ENCODE results near the gene HNF1B.
"Not testable (repeated sequence)": the region's sequence is repeated elsewhere in the genome, so short reads cannot be mapped to it uniquely, and the experiment has no call there.

HNF1B gene

GRCh38 chr17:37744961-37745800 is at the start of gene HNF1B:
TSS of gene HNF1B (minus strand) at chr17:37745059. CDS start at chr17:37744884, 175 bp downstream.
- peak in 1 of 2 experiments; percentile 29 for DNase-seq

DNA sequence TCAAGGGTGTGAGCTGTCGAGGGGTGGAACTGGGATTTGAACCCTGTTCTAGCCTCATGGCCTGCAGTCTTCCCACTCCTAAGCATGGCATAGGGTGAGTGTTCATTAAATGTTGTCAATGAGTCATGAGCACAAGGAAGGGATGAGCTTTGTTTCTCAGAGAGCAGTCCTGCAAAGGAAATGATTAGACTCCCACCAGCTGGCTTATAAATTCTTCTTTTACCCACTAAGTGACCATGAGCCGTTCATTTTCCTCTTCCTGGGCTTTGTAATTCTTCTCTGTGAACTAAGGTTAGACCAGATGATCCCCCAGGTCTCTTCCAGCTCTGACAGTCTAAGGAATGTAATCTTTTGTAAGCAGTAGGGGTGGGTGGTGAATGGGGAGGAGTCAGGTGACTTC is 47.9 kb upstream of the HNF1B start:
- no peak for DNase-seq

DNA sequence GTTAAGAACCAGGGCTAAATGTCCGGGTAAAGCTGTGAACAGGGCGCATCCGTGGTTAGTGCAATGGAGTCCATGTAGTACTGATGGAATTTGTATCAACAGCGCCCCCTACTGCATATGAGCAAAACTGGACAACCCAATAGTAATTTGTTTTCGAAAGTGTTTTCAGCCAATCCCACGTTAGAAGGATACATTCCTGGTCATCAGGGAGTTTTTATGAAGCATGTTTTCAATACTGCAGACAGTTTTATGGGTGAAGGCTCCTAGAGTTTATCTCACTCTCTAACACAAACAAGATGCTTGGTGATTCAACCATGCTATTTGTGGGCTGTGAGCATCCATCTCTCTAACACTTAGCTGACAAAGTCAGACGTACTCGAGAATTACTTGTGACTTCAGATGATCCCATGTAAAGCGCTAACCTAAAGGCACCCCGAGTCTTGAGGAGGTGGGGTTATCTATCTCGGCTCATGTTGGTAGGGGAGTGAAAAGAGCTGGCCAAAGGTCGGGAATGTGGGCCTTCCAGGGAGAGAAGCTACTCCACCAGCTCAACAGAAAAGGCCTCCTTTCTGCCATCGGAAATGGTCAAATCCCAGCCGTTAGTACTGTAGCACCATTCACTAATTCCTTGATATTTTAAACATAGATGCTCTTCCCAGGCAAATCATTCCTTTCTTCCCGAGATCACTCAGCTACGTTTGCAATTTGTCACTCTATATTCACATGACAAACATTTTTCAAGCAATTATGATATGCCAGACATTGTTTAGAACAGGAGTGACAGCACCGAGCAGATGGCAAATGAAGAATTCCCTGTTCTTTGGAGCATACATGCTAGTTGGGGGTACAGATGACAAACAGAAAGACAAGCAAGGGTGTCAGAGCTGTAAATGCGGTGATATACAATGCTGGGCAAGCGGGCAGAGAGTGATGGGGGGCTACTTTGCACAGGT is 46.9 kb upstream of the HNF1B start:
- peak; percentile 52 to 60 for DNase-seq

DNA sequence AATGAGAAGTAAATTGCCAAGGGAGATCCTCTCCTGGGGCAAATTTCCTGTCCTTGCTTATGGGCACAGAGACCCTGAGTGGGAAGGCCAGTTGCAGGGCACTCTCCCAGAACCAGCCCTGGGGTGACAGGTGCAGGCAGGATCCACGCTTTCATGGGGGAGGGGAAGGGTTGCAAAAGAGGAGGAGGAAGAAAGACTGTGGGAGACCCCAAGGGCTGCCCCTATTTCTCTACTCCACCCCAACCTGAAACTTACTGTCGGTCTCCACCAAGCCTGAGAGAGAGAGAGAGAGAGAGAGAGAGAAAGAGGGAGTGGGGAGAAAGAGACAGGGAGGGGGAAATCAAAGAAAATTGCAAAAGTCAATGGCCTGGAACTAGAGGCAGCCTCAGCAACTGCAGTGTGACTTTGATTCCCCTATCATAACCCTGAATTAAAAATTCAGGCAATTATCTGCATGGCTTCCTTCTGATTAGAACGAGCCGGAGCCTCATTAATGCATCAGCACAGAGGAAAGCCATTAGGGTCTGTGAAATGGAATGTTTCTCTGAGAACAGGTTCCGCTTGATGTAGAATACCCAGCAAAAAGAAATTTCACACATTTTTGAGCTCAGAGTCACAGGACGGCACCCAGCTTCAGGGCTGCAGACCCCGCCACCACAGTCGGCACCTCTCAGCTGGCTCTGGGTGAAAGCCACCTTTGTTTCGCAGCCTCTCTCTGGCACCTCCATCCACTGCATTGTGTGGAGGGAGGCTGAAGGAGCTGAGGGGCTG is 45.1 kb upstream of the HNF1B start:
- DNase-seq, result no peak

GRCh38 chr17:37789021-37789565 is 44.2 kb upstream of the HNF1B start:
- DNase-seq, result no peak

DNA sequence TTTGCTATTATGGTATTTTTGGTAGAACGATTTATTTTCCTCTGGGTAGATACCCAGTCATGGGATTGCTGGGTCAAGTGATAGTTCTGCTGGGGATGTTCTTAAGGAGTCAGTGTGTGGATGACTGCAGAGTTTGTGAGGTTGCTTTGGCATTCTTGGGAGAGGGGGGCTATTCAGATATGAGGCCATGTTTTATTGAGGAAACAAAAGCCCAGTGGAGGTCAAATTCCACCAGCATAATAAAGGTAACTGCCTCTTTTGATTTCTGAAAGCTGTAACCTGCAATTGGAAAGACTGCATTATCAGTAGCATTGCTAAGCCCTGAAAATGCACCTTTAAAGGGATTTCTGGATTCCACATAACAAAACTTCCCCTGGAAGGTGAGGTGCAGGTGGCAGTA is 43.7 kb upstream of the HNF1B start:
- no peak for DNase-seq

DNA sequence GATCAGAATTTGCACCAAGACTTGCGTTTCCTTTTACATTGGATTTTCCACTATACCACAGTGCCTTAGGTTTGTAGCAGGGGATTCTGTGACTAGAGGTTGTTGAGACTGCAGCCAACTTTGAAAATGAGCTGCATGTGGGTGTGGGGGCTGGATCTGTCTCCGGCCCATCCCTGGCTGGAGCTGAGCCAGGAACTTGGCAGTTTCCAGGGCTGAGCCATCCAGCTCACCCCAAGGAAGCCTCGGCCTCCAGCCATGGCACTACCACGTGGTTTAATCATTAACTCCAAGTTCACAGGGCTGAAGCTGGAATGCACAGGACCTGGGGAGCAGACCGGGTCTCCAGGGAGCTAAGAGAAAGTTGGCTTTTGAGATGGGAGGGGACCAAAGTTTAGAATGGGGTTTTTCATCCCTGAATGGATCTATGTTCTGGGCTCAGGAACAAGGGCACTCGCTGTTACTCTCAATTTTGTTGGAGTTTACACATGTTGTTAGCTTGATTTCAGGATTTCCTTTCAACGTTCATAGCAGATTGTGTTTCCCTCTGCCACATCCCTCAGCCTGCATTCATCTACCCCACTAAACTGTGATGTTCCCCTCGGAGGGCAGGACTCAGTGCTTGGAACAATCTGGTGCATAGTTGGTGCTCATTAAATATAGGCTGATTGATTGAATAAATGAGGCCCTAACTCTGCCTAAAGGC is 42.3 kb upstream of the HNF1B start:
- no peak for DNase-seq

DNA sequence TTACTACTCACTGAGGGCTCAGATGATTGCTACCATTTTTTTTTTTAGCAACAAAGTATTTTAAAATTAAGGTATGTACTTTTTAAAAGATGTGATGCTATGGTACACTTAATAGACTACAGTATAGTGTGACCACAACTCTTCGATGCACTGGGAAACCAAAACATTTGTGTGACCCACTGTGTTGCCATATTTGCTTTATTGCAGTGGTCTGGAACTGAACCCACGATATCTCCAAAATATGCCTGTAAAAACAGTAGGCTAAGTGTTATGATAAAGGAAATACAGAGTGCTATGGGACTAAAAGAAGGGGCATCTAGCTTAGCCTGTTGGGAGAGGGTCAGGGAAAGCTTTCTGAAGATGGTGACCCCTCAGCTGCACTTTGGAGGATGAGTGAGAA is 41.6 kb upstream of the HNF1B start:
- no peak for DNase-seq

DNA sequence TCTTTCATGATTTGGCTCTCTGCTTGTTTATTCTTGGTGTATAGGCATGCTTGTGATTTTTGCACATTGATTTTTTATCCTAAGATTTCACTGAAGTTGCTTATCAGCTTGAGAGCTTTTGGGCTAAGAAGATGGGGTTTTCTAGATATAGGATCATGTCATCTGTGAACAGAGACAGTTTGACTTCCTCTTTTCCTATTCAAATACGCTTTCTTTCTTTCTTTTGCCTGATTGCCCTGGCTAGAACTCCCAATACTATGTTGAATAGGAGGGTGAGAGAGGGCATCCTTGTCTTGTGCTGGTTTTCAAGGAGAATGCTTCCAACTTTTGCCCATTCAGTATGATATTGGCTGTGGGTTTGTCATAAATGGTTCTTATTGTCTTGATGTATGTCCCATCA is 37.6 kb upstream of the HNF1B start:
- DNase-seq, result not testable (repeated sequence)

DNA sequence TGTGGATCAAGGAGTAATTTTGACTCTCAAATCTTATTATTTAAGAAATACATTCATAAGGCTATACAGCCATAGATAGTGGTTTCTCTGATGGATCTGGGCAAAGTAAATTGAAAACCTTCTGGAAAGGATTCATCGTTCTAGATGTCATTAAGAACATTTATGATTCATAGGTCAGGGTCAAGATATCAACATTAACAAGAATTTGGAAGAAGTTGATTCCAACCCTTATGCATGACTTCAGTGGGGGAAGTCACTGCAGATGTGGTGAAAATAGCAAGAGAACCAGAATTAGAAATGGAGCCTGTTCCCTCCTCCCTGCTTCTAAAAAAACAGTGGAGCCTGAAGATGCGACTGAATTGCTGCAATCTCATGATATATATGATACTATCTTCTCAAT is 36.6 kb upstream of the HNF1B start:
- DNase-seq, result no peak

DNA sequence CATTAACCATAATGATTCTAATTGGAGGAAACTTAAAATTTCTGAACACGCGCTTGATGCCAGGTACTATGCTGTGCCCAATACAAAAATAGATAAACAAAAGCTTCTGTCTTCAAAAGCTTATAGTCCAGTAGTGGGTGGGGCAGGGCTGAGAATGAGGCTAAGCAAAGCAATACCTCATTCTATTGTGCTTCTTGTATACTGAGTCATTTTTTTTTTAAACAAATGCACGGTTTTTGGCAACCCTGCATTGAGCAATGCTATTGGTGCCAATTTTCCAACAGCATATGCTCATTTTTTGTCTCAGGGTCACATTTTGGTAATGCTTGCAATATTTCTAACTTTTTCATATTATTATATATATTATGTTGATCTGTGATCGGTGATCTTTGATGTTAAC is 34.7 kb upstream of the HNF1B start:
- no peak for DNase-seq

DNA sequence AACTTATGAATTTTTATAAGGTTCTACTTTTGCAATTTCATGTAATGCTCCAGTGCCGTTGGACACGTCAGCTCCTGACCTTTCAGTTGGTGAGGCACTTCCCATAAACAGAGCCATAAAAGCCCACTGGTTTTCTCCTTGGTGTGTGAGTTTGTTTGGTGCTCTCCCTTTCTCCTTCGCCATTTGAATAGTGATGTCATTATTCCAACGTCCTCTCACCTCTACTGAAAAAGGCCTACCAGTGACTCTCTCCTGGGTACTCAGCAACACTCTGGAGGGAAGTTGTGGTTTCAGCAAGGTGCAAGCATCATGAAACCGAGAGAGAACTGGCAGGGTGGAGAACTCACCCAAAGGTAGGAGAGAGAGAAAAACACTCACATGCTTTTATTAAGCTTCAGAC is 29.6 kb upstream of the HNF1B start:
- DNase-seq, result peak; percentile 32 to 51

- no peak for DNase-seq
Measured at GRCh38 chr17:37772982-37773381, 28.1 kb upstream of the HNF1B start.

DNA sequence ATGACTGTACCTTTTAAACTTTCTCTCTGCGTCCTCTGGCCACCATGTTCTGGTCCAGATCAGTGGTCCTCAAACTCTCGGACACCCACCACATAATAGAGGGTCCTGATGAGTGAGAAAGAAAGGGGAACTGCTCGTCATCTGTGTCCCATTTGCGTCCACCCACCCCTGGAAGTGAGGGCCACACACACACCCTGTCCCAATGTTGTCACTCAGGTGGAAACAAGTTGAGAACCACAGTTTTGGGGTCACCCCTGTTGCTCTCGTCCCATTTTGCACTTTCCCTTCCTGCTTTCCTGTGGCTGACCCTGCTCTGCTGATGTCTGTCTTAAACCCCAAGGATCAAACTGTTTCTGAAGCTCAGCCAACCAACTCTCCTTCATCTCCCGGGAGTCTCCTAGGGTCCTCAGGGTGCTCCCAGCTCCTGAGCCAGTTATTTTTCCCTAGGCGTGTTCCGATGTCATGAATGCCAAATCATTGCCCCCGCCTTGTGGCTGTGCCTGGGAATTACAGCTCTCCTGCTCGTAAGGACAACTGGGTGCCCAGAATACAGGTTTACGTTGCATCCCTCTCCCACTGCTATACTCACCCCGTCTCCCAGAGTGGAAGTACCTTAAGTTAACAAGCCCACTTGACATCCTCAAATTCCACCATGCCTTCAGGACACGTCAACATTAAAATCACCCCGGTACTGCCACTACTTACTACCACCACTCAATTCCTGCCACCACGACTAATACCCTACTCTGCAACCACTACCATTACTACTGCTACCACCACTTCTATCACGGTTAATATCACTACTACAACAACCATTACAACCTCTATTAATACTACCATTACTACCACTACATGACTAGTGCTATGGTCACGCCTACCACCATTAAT is 26.0 kb upstream of the HNF1B start:
- DNase-seq, result peak; percentile 50 to 69

GRCh38 chr17:37769050-37769449 is 24.2 kb upstream of the HNF1B start:
- no peak for DNase-seq

GRCh38 chr17:37768438-37768837 is 23.6 kb upstream of the HNF1B start:
- no peak for DNase-seq

DNA sequence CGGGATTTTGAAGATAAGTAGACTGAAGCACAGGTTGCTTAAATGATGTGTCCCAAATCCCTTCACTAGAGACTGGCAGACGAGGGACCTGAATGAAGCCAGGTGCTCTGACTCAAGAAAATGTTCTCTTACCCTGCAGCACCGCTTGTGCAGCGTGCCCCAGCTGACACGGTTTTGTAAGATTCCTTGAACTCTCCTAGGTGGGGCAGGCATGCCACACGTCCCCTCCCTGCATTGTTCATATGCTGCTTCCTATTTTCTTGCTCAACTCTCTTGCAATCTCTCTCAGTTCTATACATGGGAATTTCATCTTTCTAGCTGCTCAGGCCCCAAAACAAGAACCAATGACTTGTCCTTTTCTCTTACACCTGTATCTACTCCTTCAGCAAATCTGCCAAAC is 22.1 kb upstream of the HNF1B start:
- DNase-seq, result no peak

DNA sequence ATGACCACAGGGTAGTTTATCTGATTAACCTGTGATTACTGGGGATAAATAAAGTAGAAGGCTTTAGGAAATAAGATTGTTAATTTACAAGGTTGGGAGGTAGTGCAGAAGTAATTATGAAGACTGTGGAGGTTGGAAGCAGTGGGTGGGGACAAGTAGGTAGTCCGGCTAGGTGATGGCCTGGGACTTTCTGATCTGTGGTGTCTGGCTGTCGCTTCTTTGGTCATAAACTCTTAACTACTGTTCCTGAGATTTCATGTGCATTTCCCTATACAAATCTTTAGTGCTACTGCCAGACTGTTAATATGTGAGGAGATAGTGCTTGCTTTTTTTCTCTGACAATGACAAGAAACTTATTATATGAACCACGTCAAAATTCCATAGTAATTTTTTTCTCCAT is 19.5 kb upstream of the HNF1B start:
- no peak for DNase-seq

- DNase-seq, result no peak
Measured at GRCh38 chr17:37762666-37763065, 17.8 kb upstream of the HNF1B start.

DNA sequence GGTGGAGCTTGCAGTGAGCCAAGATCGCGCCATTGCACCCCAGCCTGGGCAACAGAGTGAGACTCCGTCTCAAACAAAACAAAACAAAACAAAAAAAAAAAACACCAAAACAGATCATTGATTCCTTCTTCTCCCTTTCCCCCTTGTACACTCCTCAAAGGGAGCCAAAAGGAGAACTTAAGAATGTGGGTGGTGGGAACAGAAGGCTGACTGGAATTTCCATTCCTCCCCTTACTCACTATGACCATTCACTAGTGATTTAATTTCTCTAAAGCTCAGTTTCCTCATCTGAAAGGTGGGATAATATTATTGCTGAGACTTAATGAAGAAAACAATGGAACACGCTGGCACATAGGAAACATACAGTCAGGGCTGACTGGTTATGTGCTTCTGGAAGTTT is 17.1 kb upstream of the HNF1B start:
- no peak for DNase-seq

GRCh38 chr17:37761059-37761458 is 16.2 kb upstream of the HNF1B start:
- no peak for DNase-seq

Data from activated CD4-positive, alpha-beta T cell treated with anti-CD3 and anti-CD28 coated beads, Interleukin-2, amount 50 U/mL, for 48 hours (primary cell).